Fibroblast of lung (primary cell): ENCODE data around the gene CRYBG1.

ENCODE experiments used
- CTCF ChIP-seq, 2 donors: IDR thresholded peaks in 1 of 2; conservative IDR thresholded peaks in 1 of 2; 1 replicate in 1 of 2; 2 replicates in 1 of 2; pipeline ENCODE4 v1.5.1; 2011 to 2012; ENCODE audit warnings: low read length in 2 of 2, control low read depth in 1 of 2, inconsistent platforms in 1 of 2, low read depth in 1 of 2, mild to moderate bottlenecking in 1 of 2
- EZH2 ChIP-seq: IDR thresholded peaks from 2 replicates; pipeline ENCODE4 v1.5.1; 2012; ENCODE audit warnings: low read length, control low read depth, mild to moderate bottlenecking; ENCODE audit errors: missing control alignments

GRCh38 chr6:106600329-106600728, 239.8 kb downstream of the CRYBG1 start:
- TF ChIP-seq CTCF (conservative IDR thresholded peaks at IDR 0.05 in 1 of 2, IDR thresholded peaks at IDR 0.05 in 1 of 2; ENCODE audit: low read depth in 1 of 2, low read length in 2 of 2): no peak
- no peak for TF ChIP-seq EZH2
